GM18861 (cell line): ENCODE measurements around the gene MRI1.
"Not testable (repeated sequence)": the region's sequence is repeated elsewhere in the genome, so short reads cannot be mapped to it uniquely, and the experiment has no call there.

Source experiments
- ATAC-seq: cut with Tn5 transposase; IDR thresholded peaks from one replicate; pipeline ENCODE4 v1.9.1; 2021; ENCODE audit not compliant: unreplicated experiment

Gene MRI1

DNA sequence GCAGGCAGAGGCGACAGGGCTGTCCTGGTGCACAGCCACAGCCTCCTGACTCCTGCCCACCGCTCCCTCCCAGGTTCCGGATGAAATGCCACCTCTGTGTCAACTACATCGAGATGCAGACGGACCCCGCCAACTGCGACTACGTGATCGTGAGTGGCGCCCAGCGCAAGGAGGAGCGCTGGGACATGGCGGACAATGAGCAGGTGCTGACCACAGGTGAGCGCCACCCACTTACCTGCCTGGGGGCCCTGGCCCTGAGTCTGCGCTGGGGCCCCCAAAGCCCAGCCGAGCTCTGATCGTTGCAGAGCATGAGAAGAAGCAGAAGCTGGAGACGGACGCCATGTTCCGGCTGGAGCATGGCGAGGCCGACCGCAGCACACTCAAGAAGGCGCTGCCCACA, 5.5 kb upstream of the MRI1 start:
- ATAC-seq: no peak

GRCh38 chr19:13761423-13761822, 2.9 kb upstream of the MRI1 start:
- no peak for ATAC-seq

GRCh38 chr19:13762635-13763235, 1.6 kb upstream of the MRI1 start:
- ATAC-seq: no peak

DNA sequence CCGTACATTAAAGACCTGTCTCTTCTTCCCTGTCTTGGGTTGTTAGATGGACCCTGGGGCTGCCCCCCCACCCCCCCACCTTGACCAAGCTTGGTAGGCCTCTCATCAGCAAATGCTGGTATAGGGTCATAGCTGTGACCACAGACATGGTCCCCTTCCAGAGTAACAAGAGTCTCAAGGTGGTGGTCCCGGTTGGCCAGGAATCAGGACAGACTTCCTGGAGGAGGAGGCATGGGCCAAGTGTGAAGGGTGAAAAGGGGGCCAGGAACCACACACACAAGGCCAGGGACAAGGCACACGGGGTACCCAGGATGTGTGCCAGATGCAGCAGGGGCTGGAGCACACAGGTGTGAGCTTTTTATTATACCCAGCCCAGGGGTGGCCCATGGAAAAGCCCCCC, 1.1 kb upstream of the MRI1 start:
- no peak for ATAC-seq

- ATAC-seq: no peak
Measured at GRCh38 chr19:13764821-13765394, 586 bp downstream of the MRI1 start.

DNA sequence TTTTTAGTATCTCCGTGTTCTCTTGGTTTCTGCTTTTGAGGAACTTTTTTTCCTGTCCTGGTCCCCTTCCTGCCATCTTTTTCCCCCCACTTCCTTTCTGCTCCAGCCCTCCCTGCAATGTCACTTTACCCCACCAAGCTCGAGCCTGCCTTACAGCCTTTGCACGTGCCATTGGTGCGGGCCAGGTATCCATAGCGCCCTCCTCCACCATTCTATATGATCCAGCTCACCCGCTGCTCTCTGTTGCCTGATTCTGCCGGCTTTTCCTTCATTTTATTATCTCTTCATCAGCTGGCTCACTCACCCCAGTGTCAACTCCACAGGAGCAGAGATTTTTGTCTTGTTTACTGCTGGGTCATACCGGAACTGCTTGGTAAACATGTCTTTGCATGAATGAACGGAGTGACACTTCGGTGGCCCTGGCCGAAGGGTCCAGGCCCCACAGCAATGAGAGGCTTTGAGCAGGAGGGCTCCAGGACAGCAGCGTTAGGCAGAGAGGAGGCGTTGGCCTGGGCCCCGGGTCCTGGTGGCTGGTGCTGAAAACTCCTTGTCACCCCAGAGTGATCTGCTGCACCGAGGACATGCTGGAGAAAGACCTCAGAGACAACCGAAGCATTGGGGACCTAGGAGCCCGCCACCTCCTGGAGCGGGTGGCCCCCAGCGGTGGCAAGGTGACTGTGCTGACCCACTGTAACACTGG, 1.2 kb downstream of the MRI1 start:
- no peak for ATAC-seq

DNA sequence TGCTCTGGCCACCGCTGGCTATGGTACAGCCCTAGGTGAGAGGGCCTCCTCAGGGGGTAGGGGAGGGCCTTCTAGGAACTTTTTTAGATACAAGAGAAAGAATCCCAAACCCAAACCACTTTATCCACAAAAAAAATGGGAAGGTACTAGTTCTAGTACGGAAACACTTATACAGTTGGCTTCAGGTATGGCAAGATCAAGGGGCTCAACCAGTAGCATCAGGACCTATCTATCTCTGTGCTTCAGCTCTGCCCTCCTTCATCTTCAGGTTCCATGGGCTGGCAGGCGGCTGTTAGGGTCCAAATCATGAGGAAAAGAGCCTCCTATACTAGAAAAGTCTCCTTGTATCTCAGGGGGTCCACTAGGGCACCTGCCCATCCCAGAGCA, 1.8 kb downstream of the MRI1 start:
- no peak for ATAC-seq

DNA sequence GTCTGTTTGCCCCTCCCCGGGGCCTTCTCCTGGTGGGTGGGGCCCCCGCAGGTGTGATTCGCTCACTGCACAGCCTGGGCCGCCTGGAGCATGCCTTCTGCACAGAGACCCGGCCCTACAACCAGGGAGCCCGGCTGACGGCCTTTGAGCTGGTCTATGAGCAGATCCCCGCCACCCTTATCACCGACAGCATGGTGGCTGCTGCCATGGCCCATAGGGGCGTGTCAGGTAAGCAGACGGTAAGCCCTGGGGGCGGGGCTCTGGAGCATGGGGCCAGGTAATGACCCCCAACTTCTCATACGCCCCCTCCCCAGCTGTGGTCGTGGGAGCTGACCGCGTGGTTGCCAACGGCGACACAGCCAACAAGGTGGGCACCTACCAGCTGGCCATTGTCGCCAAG, 4.2 kb downstream of the MRI1 start:
- ATAC-seq: no peak

- no peak for ATAC-seq
Measured at GRCh38 chr19:13770013-13770635, 5.8 kb downstream of the MRI1 start.

GRCh38 chr19:13774217-13775191, 10.2 kb downstream of the MRI1 start, which contains the start of gene C19orf53:
C19orf53 (plus strand) TSS chr19:13774456; CDS start chr19:13774478, 22 bp downstream.
- peak; percentile 89 for ATAC-seq

DNA sequence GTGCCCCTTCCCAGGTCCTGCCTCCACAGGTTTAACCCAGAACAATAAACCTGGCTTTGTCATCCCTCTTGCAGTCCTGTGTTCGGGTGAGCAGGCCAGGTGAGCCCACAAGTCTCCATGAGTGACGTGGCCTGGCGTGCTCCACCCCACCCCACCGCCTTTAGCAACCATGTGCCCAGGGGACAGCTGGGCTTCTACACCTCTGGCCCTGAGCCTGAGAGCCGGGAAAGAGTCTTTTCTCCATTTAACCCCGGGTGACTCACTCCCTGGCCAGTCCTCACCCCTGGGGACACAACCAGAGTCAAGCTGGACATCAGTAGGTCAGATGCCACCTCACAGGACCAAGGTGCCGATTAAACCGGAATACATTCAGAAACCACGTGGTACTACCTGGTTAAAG, 14.1 kb downstream of the MRI1 start:
- no peak for ATAC-seq

DNA sequence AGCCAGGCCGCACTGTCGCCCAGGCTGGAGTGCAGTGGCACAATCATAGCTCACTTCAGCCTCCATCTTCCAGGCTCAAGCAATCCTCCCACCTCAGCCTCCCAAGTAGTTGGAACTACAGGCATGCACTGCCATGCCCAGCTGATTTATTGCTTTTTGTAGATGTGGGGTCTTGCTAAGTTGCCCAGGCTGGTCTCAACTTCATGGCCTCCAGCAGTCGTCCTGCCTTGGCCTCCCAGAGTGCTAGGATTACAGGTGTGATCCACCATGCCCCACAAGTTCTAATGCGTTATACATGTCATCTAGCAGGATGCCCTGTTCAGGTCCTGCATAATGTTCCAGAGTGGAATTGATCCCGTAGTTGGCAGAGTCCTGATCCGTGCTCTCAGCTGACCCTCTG, 14.5 kb downstream of the MRI1 start:
- no peak for ATAC-seq

DNA sequence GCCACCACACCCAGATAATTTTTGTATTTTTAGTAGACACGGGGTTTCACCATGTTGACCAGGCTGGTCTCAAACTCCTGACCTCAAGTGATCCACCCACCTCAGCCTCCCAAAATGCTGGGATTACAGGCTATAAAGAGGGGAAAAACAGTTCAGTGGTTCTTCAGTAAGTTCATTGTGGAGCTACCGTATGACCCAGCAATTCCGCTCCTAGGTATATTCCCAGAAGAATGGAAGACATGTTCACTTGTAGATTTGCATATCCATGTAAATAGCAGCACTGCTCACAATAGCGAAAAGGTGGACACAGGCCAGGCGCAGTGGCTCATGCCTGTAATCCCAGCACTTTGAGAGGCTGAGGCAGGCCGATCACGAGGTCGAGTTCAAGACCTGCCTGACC, 15.5 kb downstream of the MRI1 start:
- ATAC-seq: not testable (repeated sequence)

DNA sequence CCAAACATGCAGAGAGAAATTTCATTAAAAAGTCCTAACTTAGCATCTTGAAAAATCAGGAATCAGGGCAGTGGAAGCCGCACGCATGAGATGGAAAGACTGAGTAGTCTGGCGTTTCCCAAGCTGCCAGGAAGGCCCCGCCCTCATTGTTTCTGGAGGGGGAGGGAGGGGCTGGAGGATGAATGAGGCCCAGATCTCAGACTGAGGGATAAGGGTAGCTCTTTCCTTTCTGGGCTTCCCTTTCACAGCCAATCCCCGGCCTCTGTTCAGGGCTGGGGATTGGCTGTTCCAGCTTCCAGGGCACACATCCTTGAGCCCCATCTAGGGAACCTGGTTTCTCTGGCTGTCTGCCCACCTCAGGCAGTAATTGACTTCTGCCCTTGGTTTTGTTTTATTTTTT, 17.2 kb downstream of the MRI1 start:
- ATAC-seq: no peak

DNA sequence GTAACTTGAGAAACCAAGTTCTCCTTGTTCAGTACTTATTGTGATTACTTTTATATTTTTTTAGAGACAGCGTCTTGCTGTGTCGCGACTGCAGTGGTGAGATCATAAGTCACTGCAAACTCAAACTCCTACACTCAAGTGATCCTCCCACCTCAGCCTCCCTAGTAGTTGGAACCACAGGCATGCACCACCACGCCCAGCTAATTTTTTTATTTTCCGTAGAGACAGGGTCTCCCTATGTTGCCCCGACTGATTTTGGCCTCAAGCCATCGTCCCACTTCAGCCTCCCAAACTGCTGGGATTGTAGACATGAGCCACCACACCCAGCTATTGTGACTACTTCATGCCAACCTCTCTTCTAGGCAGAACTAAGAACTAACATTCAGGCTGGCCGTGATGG, 18.2 kb downstream of the MRI1 start:
- ATAC-seq: no peak

- no peak for ATAC-seq
Measured at GRCh38 chr19:13783565-13784500, 19.5 kb downstream of the MRI1 start.

DNA sequence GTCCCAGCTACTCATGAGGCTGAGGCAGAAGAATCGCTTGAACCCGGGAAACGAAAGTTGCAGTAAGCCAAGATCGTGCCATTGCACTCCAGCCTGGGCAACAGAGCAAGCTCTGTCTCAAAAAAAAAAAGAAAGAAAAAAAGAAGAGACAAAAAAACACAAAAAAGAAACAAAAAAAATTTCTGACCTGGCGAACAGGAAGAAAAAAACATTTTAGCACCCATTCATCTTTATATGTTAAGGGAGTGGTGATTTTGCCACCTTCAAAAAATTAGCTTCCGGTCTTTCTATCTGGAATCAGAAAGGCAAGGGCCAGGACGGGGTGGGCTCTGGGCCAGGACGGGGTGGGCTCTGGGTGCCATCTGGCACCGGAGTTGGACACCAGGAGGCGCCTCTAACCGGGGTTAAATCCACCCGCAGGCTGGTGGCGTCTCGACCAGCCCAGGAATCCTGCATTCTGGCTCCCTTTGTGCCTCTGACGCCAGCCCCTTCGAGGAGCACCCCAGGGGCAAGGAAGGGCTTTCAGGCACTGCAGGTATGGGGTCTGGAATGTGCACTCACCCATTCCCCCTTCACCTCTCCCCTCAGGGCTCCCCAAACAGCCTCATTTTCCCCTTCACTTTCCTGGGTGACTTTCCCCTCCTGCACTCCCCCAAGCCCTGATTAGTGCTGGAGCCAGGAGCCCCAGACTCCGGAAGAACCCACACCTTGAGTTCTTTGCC, 20.6 kb downstream of the MRI1 start:
- ATAC-seq: no peak

DNA sequence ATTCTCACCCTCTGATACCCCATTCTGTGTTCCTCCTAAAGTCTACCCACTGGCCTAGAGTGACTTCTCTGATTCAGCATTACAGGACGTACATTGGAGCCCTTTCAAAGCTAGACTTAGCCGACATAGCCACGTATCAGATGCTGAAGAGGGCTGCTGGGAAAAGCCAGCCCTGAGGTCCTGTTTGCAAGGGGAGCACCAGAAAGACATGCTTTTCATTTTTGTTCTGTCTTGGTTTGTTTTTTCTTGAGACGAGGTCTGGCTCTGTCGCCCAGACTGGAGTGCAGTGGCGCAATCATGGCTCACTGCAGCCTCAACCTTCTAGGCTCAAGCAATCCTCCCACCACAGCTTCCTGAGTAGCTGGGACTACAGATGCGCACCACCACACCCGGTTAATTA, 24.7 kb downstream of the MRI1 start:
- no peak for ATAC-seq

- no peak for ATAC-seq
Measured at GRCh38 chr19:13790354-13790753, 26.0 kb downstream of the MRI1 start.
